Panc1 (cell line): ENCODE data around the gene HMG20B.

Experiments
- POLR2AphosphoS5 ChIP-seq: IDR thresholded peaks from 2 replicates; pipeline ENCODE4 v1.6.1; 2012; ENCODE audit warnings: mild to moderate bottlenecking, low read depth, low read length, moderate library complexity
- TCF7L2 ChIP-seq: IDR thresholded peaks from 2 replicates; pipeline ENCODE4 v1.6.1; 2011; ENCODE audit warnings: mild to moderate bottlenecking, low read depth, low read length, inconsistent platforms
- TF ChIP-seq, protein P1 (sequence below): fragments of 450-650 bp; IDR thresholded peaks from 2 replicates; pipeline ENCODE4 v1.5.1; 2017; ENCODE audit warnings: mild to moderate bottlenecking
- TF ChIP-seq, protein P2 (sequence below), 2 experiments: IDR thresholded peaks; 2 replicates each; pipeline ENCODE4 v1.6.1; 2011 to 2012; ENCODE audit warnings: low read depth in 2 of 2, control low read depth in 1 of 2, low read length in 1 of 2, mild to moderate bottlenecking in 1 of 2, moderate library complexity in 1 of 2; ENCODE audit not compliant: insufficient read depth in 1 of 2

DNA sequence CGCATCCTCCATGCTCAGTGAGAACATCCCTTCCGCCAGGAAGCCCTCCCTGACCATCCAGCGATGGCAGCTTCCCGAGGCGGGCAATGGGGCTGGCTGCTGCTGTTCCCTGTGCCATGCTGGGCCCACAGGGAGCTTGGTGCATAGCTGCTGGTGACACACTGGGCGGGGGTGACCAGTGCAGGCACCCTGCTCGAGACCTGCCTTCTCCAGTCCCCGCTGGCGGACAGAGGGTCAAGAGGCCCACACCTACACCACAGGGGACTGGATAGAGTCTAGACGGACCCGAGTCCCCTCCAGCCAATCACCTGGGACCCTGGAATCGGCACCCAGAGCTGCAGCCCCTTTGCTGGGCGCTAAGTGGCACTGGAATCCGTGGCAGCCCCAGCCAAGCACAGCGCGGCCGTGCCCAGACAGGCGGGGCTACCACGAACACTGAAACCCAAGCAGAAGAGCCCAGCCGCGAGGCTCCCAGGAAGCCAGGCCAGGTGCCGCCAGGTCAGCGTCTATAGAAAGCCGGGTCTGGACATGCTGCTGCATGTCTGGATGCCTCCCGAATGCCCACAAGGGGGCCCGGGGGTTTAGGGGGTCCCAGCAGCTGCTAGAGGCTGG, 42.9 kb downstream of the HMG20B start:
- TF ChIP-seq, protein P1, sequence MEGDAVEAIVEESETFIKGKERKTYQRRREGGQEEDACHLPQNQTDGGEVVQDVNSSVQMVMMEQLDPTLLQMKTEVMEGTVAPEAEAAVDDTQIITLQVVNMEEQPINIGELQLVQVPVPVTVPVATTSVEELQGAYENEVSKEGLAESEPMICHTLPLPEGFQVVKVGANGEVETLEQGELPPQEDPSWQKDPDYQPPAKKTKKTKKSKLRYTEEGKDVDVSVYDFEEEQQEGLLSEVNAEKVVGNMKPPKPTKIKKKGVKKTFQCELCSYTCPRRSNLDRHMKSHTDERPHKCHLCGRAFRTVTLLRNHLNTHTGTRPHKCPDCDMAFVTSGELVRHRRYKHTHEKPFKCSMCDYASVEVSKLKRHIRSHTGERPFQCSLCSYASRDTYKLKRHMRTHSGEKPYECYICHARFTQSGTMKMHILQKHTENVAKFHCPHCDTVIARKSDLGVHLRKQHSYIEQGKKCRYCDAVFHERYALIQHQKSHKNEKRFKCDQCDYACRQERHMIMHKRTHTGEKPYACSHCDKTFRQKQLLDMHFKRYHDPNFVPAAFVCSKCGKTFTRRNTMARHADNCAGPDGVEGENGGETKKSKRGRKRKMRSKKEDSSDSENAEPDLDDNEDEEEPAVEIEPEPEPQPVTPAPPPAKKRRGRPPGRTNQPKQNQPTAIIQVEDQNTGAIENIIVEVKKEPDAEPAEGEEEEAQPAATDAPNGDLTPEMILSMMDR, result no peak
- TF ChIP-seq, protein P2, sequence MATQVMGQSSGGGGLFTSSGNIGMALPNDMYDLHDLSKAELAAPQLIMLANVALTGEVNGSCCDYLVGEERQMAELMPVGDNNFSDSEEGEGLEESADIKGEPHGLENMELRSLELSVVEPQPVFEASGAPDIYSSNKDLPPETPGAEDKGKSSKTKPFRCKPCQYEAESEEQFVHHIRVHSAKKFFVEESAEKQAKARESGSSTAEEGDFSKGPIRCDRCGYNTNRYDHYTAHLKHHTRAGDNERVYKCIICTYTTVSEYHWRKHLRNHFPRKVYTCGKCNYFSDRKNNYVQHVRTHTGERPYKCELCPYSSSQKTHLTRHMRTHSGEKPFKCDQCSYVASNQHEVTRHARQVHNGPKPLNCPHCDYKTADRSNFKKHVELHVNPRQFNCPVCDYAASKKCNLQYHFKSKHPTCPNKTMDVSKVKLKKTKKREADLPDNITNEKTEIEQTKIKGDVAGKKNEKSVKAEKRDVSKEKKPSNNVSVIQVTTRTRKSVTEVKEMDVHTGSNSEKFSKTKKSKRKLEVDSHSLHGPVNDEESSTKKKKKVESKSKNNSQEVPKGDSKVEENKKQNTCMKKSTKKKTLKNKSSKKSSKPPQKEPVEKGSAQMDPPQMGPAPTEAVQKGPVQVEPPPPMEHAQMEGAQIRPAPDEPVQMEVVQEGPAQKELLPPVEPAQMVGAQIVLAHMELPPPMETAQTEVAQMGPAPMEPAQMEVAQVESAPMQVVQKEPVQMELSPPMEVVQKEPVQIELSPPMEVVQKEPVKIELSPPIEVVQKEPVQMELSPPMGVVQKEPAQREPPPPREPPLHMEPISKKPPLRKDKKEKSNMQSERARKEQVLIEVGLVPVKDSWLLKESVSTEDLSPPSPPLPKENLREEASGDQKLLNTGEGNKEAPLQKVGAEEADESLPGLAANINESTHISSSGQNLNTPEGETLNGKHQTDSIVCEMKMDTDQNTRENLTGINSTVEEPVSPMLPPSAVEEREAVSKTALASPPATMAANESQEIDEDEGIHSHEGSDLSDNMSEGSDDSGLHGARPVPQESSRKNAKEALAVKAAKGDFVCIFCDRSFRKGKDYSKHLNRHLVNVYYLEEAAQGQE (IDR thresholded peaks at IDR 0.05; ENCODE audit: insufficient read depth in 1 of 2, low read depth in 2 of 2, low read length in 1 of 2), result no peak
- TF ChIP-seq POLR2AphosphoS5 (no peak), TCF7L2 (no peak)
